WTC11 (cell line): Measurements from ENCODE around the gene ZNF433. TPM values are rescaled to one million over a fixed set of nuclear protein-coding genes. Genes with fewer than 3 reads are reported as not detected.

Experiments
- ATAC-seq: fragments of 200-7000 bp; cut with Tn5 transposase; 2 replicates; pipeline ENCODE4 v1.10.0; 2021; ENCODE audit warnings: mild to moderate bottlenecking, moderate library complexity
- CTCF ChIA-PET: fragments of 300-600 bp; sonication (Branson Sonifier 250); formaldehyde crosslinking; loops from one replicate; lab custom pipeline; 2021; ENCODE audit warnings: antibody characterized with exemption; lab: Charles Lee
- POLR2A ChIA-PET: fragments of 350-600 bp; sonication (Branson Sonifier 250); formaldehyde crosslinking; loops from one replicate; lab custom pipeline; 2021; ENCODE audit warnings: antibody characterized with exemption; lab: Charles Lee
- DNase-seq: peaks from one replicate; pipeline ENCODE4 v3.0.0; 2021; ENCODE audit warnings: low spot score
- H3K27ac Mint-ChIP-seq: 2 replicates; pipeline ENCODE4 v1.8.0; 2021; ENCODE audit warnings: mixed read lengths
- H3K27me3 Mint-ChIP-seq: 2 replicates; pipeline ENCODE4 v1.8.0; 2021; ENCODE audit warnings: low read depth, mild to moderate bottlenecking, moderate library complexity, mixed read lengths
- H3K36me3 Mint-ChIP-seq: 2 replicates; pipeline ENCODE4 v1.8.0; 2021; ENCODE audit warnings: mixed read lengths
- H3K4me1 Mint-ChIP-seq: 2 replicates; pipeline ENCODE4 v1.8.0; 2022; ENCODE audit warnings: mixed read lengths
- H3K4me3 Mint-ChIP-seq: 2 replicates; pipeline ENCODE4 v1.8.0; 2021; ENCODE audit warnings: mild to moderate bottlenecking, moderate library complexity, mixed read lengths
- H3K9me3 Mint-ChIP-seq: 2 replicates; pipeline ENCODE4 v1.8.0; 2021; ENCODE audit warnings: mixed read lengths
- ATF1 ChIP-seq: sonication (generic); formaldehyde crosslinking; IDR thresholded peaks from 2 replicates; pipeline ENCODE4 v1.8.1; 2023; ENCODE audit warnings: mild to moderate bottlenecking, moderate library complexity, missing genetic modification reagents
- ATF2 ChIP-seq: sonication (generic); formaldehyde crosslinking; IDR thresholded peaks from 2 replicates; pipeline ENCODE4 v1.8.1; 2022; ENCODE audit warnings: low read depth, missing genetic modification reagents, borderline replicate concordance
- ATF3 ChIP-seq: sonication (generic); formaldehyde crosslinking; conservative IDR thresholded peaks from 2 replicates; pipeline ENCODE4 v1.8.1; 2022; ENCODE audit warnings: mild to moderate bottlenecking, missing genetic modification reagents
- CTCF ChIP-seq: fragments of 200-600 bp; IDR thresholded peaks from 2 replicates; pipeline ENCODE4 v1.8.0; 2022; ENCODE audit warnings: antibody characterized with exemption
- E2F4 ChIP-seq: sonication (generic); formaldehyde crosslinking; IDR thresholded peaks from 2 replicates; pipeline ENCODE4 v1.8.1; 2022; ENCODE audit warnings: low read depth, mild to moderate bottlenecking, moderate library complexity, missing genetic modification reagents, borderline replicate concordance
- FOXP1 ChIP-seq: sonication (generic); formaldehyde crosslinking; IDR thresholded peaks from 2 replicates; pipeline ENCODE4 v1.8.0; 2022; ENCODE audit warnings: missing genetic modification reagents, mild to moderate bottlenecking, moderate library complexity, borderline replicate concordance
- KAT7 ChIP-seq: sonication (generic); formaldehyde crosslinking; IDR thresholded peaks from 2 replicates; pipeline ENCODE4 v1.8.1; 2023; ENCODE audit warnings: missing genetic modification reagents, mild to moderate bottlenecking, borderline replicate concordance
- RORB ChIP-seq: fragments of 250-450 bp; sonication (Bioruptor Pico); IDR thresholded peaks from 2 replicates; pipeline ENCODE4 v1.9.0; 2021; ENCODE audit warnings: mild to moderate bottlenecking
- SMAD4 ChIP-seq: sonication (generic); formaldehyde crosslinking; IDR thresholded peaks from 2 replicates; pipeline ENCODE4 v1.8.0; 2022; ENCODE audit warnings: mild to moderate bottlenecking, missing genetic modification reagents
- SOX15 ChIP-seq: fragments of 250-450 bp; sonication (Bioruptor Pico); IDR thresholded peaks from 2 replicates; pipeline ENCODE4 v1.9.0; 2021; ENCODE audit warnings: mild to moderate bottlenecking
- USF2 ChIP-seq: sonication (generic); formaldehyde crosslinking; IDR thresholded peaks from 2 replicates; pipeline ENCODE4 v1.8.1; 2023; ENCODE audit warnings: mild to moderate bottlenecking, missing genetic modification reagents, moderate library complexity
- ZBTB43 ChIP-seq: sonication (generic); formaldehyde crosslinking; IDR thresholded peaks from 2 replicates; pipeline ENCODE4 v1.8.1; 2023; ENCODE audit warnings: mild to moderate bottlenecking, missing genetic modification reagents
- ZNF396 ChIP-seq: fragments of 250-450 bp; sonication (Bioruptor Pico); IDR thresholded peaks from 2 replicates; pipeline ENCODE4 v1.8.0; 2021; ENCODE audit warnings: mild to moderate bottlenecking, moderate library complexity, borderline replicate concordance
- ZNF416 ChIP-seq: fragments of 250-450 bp; sonication (Bioruptor Pico); IDR thresholded peaks from 2 replicates; pipeline ENCODE4 v1.9.0; 2021; ENCODE audit warnings: mild to moderate bottlenecking, inconsistent platforms
- ZNF423 ChIP-seq: fragments of 250-450 bp; sonication (Bioruptor Pico); IDR thresholded peaks from 2 replicates; pipeline ENCODE4 v2.1.2; 2022; ENCODE audit warnings: mild to moderate bottlenecking, moderate library complexity
- total RNA-seq: library from RNA; stranded (reverse); gene quantifications from 3 replicates; pipeline ENCODE4 v1.2.3, GENCODE V29; 2021
- TF ChIP-seq, protein P1 (sequence below): sonication (generic); formaldehyde crosslinking; IDR thresholded peaks from 2 replicates; pipeline ENCODE4 v1.8.1; 2023; ENCODE audit warnings: mild to moderate bottlenecking, moderate library complexity, missing genetic modification reagents
- TF ChIP-seq, protein P2 (sequence below): fragments of 250-450 bp; sonication (Bioruptor Pico); IDR thresholded peaks from 2 replicates; pipeline ENCODE4 v1.8.0; 2021; ENCODE audit warnings: mild to moderate bottlenecking
- TF ChIP-seq, protein P3 (sequence below): sonication (generic); formaldehyde crosslinking; IDR thresholded peaks from 2 replicates; pipeline ENCODE4 v1.8.1; 2023; ENCODE audit warnings: mild to moderate bottlenecking, missing genetic modification reagents, moderate library complexity

ZNF433 gene
- total RNA-seq, 1 experiment from 2014 or later: 2.9 TPM

DNA sequence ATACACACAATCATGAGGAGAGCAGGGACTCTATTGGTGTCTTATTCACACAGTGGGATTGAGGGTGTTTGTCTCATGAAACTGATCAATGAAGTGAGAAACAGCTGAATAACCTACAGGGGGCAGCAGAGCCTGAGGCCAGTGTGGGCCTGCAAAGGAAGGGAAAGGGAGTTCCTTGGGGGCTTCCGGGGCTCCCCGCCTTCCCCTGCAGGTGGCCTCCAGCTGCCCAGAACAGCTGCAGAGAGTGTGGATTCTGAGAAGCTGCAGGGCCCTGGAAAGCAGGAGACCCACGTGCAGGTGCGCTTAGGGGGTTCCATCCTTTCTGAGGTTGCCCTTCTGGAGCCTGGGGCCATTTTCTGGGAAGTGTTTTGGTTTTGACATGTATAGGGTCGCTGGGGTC is 50.5 kb downstream of the ZNF433 start:
- TF ChIP-seq, protein P1, sequence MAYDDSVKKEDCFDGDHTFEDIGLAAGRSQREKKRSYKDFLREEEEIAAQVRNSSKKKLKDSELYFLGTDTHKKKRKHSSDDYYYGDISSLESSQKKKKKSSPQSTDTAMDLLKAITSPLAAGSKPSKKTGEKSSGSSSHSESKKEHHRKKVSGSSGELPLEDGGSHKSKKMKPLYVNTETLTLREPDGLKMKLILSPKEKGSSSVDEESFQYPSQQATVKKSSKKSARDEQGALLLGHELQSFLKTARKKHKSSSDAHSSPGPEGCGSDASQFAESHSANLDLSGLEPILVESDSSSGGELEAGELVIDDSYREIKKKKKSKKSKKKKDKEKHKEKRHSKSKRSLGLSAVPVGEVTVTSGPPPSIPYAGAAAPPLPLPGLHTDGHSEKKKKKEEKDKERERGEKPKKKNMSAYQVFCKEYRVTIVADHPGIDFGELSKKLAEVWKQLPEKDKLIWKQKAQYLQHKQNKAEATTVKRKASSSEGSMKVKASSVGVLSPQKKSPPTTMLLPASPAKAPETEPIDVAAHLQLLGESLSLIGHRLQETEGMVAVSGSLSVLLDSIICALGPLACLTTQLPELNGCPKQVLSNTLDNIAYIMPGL (CRISPR knock-in tag): no peak
- TF ChIP-seq ZNF423 (CRISPR knock-in tag): peak; percentile 53; the same call in 1 of the 2 replicates
- 0 out of 2 replicates have a peak, but pooled peaks have one; percentile 15 for TF ChIP-seq USF2 (CRISPR knock-in tag)
- peak; percentile 69 for TF ChIP-seq CTCF
- no peak for TF ChIP-seq ZNF416 (CRISPR knock-in tag)
- 0 out of 2 replicates have a peak, but pooled peaks have one; percentile 22 for TF ChIP-seq FOXP1 (CRISPR knock-in tag)
- TF ChIP-seq, all 79 proteins: peak for 4
- Mint-ChIP-seq H3K4me3 (0 out of 2 replicates have a peak overlapping the region, but pooled peaks have one; percentile 36), H3K4me1 (peaks cover 24% of the 10 kb centered on the region), H3K27me3 (peaks cover 5% of the 10 kb centered on the region), H3K27ac (peak overlapping the region; percentile 57), H3K9me3 (peaks cover 33% of the 10 kb centered on the region), H3K36me3 (peaks cover 41% of the 10 kb centered on the region)
- ATAC-seq: peak; percentile 57
- peak; percentile 84 for DNase-seq
- ChIA-PET POLR2A (interaction anchor here (0.6 to 1.1 kb wide), 3 partner anchors 20 to 268 kb away, joined by 3 read pairs; no protein-coding TSS in a partner anchor), CTCF (interaction anchor here (0.6 to 7.1 kb wide), 20 partner anchors 10 to 238 kb away, joined by 3 to 94 read pairs (median 4); partner anchors contain the start of genes ZNF20, ZNF433, ZNF441 and ZNF491)

- H3K27me3 Mint-ChIP-seq: peaks cover 17% of the 10 kb centered on the region
- peak overlapping the region; percentile 23; the same call in 1 of the 2 replicates for H3K27ac Mint-ChIP-seq
- ChIA-PET CTCF (interaction anchor here (1.0 to 1.1 kb wide), 2 partner anchors 17 to 77 kb away, joined by 3 to 4 read pairs; partner anchors contain the start of gene ZNF763), POLR2A (no interaction called here)
- no peak for ATAC-seq
- no peak for DNase-seq
- peaks cover 59% of the 10 kb centered on the region for H3K36me3 Mint-ChIP-seq
- no peak overlapping the region for H3K4me3 Mint-ChIP-seq
- H3K4me1 Mint-ChIP-seq: peaks cover 21% of the 10 kb centered on the region
- TF ChIP-seq ZBTB43 (CRISPR knock-in tag): no peak
- TF ChIP-seq ZNF396 (CRISPR knock-in tag): no peak
- TF ChIP-seq, protein P2, sequence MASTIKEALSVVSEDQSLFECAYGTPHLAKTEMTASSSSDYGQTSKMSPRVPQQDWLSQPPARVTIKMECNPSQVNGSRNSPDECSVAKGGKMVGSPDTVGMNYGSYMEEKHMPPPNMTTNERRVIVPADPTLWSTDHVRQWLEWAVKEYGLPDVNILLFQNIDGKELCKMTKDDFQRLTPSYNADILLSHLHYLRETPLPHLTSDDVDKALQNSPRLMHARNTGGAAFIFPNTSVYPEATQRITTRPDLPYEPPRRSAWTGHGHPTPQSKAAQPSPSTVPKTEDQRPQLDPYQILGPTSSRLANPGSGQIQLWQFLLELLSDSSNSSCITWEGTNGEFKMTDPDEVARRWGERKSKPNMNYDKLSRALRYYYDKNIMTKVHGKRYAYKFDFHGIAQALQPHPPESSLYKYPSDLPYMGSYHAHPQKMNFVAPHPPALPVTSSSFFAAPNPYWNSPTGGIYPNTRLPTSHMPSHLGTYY (CRISPR knock-in tag): no peak
- no peak for TF ChIP-seq RORB (CRISPR knock-in tag)
- TF ChIP-seq ATF1 (CRISPR knock-in tag): no peak
- H3K9me3 Mint-ChIP-seq: peaks cover 58% of the 10 kb centered on the region
Observed at GRCh38 chr19:11982526-11982925, 53.0 kb downstream of the ZNF433 start.

GRCh38 chr19:11979527-11979926 is 56.0 kb downstream of the ZNF433 start:
- H3K9me3 Mint-ChIP-seq: peaks cover 78% of the 10 kb centered on the region
- no peak for TF ChIP-seq ATF3
- TF ChIP-seq ZBTB43 (CRISPR knock-in tag): no peak
- no peak for TF ChIP-seq E2F4
- TF ChIP-seq, protein P3, sequence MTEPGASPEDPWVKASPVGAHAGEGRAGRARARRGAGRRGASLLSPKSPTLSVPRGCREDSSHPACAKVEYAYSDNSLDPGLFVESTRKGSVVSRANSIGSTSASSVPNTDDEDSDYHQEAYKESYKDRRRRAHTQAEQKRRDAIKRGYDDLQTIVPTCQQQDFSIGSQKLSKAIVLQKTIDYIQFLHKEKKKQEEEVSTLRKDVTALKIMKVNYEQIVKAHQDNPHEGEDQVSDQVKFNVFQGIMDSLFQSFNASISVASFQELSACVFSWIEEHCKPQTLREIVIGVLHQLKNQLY (CRISPR knock-in tag): no peak
- no peak for TF ChIP-seq SMAD4
- TF ChIP-seq SOX15: no peak
- no peak for TF ChIP-seq ATF2 (CRISPR knock-in tag)
- TF ChIP-seq KAT7: no peak

More at GRCh38 chr19:11979527-11979926, 56.0 kb downstream of the ZNF433 start:
- Mint-ChIP-seq H3K4me1 (peaks cover 4% of the 10 kb centered on the region; the same call in 1 of the 2 replicates), H3K27me3 (peaks cover 17% of the 10 kb centered on the region), H3K27ac (no peak overlapping the region), H3K36me3 (peaks cover 71% of the 10 kb centered on the region), H3K4me3 (no peak overlapping the region)
- CTCF ChIA-PET: no interaction called here
- POLR2A ChIA-PET: no interaction called here
- ATAC-seq: no peak
- DNase-seq: no peak
